Thyroid gland (tissue), 4 donors: ENCODE measurements around the gene PPP3CB.

Experiments
- CTCF ChIP-seq, 6 experiments: fragments of 200-600 bp in 3 of 6; fragments of 450-650 bp in 3 of 6; sonication (generic) in 3 of 6; IDR thresholded peaks; one replicate each; pipeline ENCODE4 v1.5.1; 2016 to 2019; ENCODE audit warnings: antibody characterized with exemption in 6 of 6, mild to moderate bottlenecking in 2 of 6, inconsistent platforms in 1 of 6, moderate library complexity in 1 of 6
- POLR2A ChIP-seq, 2 donors: fragments of 450-650 bp; IDR thresholded peaks; one replicate each; pipeline ENCODE4 v1.6.1; 2017; ENCODE audit warnings: antibody characterized with exemption in 2 of 2, mild to moderate bottlenecking in 2 of 2, moderate library complexity in 1 of 2

- no peak for TF ChIP-seq CTCF (IDR thresholded peaks at IDR 0.05)
- no peak for TF ChIP-seq POLR2A (IDR thresholded peaks at IDR 0.05)
Measured at GRCh38 chr10:73506074-73506473, 10.2 kb upstream of the PPP3CB start.
